HG02759 (cell line): ENCODE data around the gene CRACR2A.

Experiments used
- ATAC-seq: cut with Tn5 transposase; IDR thresholded peaks from one replicate; pipeline ENCODE4 v1.9.1; 2021; ENCODE audit warnings: mild to moderate bottlenecking, moderate library complexity; ENCODE audit not compliant: unreplicated experiment

The CRACR2A gene

GRCh38 chr12:3684449-3685051, 68.4 kb downstream of the CRACR2A start:
- ATAC-seq = no peak

DNA sequence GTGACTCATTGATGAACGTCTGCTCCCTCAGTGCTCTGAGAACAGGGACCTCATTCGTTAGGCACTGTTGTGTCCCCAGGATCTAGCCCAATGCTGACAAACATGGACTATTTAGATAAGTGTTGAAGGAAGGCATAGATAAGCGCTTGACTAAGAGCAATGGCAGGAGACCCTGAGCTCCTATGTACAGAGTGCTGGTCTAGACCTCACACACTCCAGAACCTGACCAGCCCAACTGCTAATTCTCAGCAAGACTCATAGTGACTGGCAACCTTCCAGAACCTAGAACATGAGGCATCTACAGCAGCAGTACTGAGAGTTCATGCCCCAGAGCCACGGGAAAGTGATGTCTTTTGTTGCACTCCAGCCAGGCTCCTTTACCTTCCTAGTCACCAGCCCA, 69.2 kb downstream of the CRACR2A start:
- ATAC-seq = no peak

GRCh38 chr12:3681595-3682061, 71.3 kb downstream of the CRACR2A start:
- ATAC-seq = no peak

DNA sequence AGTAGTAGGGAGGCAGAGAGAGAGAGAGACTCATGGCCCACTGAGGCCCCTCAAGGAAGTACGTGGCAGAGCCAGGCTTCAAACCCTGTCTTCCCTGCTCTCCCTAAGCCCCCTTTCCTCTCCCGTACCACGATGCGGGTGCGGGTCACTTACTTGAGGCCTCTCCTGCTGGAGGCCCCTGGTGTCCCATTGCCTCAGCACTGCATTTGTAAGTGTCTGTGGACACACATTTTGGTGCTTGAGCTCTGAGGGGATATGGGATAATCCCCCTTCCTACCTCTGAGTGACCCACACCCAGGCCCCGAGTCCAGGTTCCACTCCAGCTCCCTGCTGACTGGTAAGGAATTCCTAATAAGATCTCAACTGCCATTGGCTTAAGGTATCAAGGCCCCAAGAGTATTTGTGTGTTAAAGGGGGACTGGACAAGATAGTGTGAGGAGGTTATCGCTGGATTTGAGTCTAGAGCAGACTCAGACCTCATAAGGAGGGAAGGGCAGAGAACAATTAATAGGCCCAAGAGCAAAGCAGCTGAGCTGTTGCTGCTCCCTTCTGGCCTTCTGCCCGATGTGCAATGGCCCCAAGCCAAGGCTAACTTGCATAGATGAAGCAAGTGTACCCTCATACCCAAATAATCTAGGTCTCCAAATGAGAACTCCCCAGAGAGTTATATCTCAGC, 71.9 kb downstream of the CRACR2A start:
- no peak for ATAC-seq

DNA sequence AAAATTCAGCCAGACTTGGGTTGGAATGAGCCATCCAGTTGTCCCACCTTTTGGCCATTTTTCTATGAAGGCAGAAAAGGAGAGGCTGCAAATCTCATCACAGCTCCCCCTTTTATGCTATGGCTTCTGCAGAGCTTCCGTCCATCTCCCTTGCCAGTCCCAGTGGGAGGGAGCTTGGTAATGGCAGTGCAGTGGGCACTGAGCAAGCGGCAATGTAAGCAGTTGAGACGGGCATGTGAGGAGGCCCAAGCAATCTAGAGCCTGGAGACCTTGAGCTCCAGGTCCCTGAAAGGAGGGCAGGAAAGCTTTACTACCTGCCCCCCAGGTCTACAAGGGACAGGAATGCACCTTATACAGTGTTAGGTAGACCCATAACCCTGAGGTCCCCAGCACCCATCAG, 73.1 kb downstream of the CRACR2A start:
- no peak for ATAC-seq

- ATAC-seq = no peak
Observed at GRCh38 chr12:3677609-3678008, 75.3 kb downstream of the CRACR2A start.

DNA sequence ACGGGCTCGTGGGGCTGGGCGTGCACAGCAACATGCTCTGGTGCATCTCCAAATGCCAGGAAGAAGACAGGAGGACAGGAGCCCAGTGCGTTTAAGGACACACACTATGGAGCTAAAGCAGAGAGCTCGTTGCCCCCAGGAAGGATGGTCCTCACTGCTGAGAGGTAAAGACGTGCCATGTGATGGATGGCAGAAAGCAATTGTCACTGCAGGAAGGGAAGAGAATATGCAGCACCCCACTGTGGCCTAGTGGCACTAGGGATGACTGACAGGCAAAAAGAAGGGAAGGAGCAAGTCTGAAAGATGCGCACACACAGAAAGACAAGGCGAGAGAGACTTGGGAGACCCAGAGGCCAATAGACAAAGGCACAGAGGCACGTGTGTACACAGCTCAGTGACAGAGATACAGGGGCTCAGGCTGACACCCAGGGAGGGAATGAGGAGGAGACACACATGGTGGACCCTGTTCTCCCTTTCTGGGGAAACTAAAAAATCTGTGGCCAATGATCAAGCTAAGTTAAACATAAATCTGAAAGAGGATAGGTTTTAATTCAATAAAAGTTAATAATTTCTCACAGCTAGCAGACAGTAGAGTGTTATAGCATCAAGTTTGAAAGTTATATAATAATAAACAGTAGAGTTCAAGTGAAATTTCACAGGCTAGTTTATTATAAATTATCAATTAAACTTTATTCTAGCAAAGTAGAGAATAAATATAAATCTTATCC, 78.8 kb downstream of the CRACR2A start:
- no peak for ATAC-seq

GRCh38 chr12:3672113-3672509, 80.8 kb downstream of the CRACR2A start:
- ATAC-seq = no peak

DNA sequence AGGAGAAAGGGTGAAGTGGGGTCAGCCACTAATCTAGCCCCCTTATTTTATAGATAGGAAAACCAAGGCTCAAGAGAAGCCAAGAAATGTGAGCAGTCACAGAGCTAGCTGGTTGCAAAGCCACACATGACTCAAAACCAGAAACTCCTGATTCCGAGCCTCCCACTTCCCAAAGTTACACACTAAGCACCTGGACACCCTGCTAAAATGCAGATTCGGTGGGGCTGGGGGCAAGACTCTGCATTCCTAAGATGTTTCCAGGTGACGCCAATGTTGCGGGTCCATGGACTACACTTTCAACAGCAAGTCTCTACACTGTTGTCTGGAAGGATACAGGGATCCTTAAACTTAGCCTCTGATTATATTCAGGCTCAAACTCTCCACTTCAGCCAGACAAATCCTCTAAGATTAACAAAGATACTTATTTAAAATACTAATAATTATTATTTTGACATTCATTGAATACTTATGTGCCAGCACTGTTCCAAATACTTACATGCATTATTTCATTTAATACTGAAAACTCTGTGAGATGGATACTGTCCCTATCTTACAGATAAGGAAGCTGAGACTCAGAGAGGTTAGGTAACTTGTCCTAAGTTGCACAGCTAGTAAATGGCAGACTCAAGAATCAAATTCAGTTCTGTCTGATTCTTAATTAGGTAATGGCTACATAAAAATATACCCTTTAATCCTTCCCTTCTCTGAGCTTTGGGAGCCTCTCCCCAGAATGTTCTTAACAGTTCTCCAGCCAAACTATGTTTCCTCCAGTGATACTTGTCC, 81.4 kb downstream of the CRACR2A start:
- ATAC-seq = no peak

DNA sequence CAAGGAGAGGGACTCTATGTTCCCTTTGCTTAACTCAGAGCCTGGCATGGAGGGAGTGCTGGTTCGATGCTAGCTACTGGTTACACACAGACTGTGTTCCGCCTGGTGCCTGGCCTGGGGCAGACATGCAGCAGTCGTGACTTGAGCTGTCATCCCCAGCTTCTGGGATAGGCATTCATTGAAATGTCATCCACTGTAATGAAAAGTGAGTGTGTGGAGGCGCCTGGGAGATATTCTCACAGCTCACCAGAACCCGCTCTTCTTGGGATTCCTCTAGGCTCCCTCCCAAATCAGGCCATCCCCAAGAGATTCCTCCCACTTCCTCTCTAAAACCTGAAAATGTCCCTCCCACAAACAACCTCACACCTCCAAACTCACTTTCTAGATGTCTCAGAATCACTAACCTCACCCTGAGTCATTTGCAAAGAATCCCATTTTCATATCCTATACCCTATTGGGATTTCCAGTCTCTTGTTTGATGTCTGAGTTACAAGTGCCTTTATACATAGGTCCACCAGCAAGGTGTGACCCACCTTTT, 82.8 kb downstream of the CRACR2A start:
- ATAC-seq = no peak

DNA sequence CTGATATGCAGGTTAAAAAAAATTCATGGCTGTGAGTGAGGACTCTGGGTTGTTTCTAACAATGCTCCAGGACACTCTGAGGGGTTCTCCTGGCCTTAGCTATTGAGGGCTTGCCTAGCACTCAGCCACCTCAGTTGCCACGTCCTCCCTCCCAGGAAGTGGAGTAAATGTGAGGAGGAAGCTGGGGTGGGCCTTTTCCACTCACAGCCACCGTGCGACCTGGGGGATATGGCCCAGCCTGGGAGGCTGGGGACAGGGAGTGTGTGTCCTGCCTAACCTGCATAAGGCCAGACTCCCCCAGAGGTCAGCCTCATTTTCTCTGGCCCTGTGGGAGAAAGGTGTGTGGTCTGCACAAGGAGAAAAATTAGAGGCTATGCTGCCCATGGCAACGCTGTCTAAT, 83.3 kb downstream of the CRACR2A start:
- no peak for ATAC-seq

DNA sequence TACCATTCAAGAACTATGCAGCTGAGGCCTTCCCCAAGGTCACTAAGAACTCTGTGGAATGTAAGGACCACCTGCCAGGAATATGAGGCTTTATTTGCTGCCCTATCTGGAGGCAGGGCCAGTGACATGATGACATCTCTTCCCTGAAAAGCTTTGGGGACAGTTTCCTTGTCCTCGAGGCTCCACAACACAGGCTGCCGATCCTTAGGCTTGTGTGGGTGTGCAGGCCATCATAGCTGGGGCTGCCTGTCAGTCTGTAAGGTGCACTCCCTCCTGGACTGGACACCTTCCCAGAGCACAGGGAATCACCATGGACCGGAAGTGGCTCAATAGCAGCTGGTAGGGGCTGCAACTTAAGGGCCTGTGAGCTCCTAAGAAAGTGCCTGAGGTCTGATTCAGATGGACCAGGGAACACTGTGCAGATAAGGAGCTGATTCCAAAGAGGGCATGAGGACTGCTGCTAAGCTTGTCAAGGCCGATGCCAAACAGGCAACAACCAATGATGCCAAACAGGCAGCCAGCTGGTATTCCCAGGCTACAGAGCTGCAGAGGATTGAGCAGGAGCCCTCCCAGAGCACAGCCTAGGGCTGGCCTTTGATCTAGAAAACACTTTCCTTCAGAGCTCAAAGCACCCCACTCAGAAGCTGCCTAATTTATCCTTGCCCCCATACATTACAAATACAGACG, 84.3 kb downstream of the CRACR2A start:
- ATAC-seq = no peak

DNA sequence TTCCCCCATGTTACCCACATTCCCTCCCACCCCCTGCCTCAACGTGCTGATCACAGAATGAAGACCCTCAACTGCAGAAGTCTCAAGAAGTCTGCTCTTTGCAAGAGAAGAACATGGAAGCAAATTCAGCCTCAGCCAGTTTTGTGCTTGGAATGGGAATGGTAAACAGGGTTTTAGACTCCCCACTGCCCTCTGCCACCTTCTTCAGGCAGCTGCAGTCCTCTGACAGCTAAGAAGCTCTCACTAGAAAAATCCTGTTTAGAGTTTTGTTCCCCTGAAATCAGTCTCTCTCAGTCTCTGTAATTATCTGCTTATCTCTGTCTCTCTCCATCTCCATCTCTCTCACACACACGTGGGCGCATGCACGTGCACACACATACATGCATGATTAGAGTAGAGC, 85.4 kb downstream of the CRACR2A start:
- no peak for ATAC-seq

- no peak for ATAC-seq
Observed at GRCh38 chr12:3666441-3666840, 86.5 kb downstream of the CRACR2A start.

DNA sequence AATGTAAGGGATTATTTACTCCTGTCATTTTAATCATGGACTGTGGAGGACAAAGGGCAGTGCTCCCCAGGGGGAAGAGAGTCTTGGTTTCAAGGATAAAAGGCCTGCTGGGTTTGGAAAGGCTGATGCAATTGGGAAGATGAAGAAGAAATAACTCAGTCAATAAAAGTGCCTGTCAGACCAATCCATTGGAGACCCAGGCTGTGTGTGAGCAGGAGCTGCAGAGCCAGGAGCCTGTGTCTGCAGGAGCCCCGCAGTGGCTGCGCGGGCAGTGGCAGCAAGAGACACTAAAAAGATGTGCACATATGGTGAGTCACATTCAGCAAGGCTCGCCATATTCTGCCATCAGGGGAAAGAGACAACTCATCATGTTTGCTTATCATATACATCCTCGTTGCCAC, 90.4 kb downstream of the CRACR2A start:
- no peak for ATAC-seq

DNA sequence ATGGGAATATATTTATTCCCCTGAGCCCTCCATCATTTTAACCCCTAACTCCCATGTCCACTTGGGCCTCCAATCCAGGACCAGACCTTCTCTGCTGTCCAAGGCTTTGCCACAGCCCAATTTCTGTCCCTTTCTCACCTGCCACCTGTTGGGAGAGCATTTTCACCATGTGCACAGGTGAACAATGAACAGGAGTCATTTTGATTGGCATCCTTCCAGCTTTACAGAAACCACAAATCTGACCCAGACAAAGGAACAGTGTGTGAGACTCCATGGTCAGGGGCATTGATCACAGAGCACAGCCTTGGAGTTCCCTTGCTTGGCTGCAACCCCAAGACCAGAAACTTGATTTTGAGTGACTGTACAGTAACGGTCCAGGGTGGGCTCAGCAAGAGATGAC, 91.9 kb downstream of the CRACR2A start:
- ATAC-seq = no peak

DNA sequence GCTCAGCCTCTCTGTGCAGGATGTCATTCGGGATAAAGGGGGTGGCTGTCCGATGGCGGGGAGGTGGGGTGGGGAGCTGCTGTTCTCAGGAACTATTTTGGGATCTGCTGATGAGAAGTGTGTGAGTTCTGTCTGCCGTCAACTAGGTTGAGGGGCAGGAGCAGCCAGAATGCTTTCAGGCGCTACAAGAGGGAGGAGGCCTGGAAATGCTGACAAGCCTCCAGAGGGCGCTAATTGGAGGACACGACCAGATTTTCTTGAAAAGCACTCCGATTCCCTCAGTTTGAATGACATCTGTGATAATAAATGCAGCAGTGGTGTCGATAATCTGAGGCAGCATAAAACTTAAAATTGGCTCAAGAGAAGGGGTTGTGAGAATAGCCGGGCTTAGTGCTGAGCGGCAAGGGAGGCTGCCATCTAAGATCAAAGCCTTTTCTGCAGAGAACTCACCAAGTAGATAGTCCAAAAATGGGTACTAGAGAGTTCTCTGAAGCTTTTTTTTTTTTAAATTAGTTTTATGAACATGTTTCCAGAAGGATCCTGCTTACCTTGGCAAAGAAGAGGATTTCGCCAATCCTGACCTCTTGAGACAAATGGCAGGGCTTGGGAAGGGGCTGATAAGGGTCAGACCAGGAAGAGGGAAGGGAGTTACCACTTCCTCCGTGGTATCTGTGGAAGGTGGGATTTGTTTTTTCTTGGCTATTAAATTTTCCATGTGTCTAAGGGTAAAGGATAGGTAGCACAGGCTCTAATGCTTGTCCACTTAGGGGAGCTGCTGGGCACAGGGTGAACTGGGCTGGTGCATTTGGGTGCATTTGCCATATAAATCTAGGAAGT, 94.4 kb downstream of the CRACR2A start:
- ATAC-seq = no peak

DNA sequence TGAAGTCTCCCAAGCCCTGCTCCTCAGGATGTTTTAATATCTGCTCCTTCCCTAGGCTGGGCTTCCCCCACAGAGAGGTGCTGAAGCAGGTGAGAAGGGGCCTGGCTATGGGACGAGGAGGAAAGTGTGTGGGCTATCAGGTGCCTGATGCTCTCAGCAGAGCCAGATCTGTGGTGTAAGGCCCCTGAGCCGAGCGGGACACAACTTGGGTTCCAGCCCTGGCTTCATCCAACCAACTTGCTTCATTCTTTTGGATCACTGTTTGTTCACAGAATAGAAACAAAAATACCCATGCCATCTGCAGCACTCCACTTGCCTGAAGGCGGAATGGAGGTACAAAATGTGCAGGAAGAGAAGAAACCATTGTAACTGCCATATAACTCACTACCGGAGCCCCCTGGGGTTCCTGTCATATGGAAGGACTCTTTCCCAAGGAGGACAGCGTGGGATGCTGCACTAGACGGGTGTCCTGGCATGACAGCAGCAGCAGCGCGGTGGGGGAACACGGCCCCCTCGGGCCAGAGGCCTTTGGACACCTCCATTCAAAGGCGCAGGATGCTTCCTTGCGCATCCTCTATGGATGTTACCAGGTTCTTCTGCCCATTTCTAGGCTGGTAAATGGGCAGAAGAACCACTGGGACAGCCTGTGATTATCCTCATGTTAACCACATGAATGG, 95.8 kb downstream of the CRACR2A start:
- no peak for ATAC-seq

- ATAC-seq = no peak
Observed at GRCh38 chr12:3655328-3655900, 97.5 kb downstream of the CRACR2A start.
